A549 (cell line): Measurements from ENCODE around the gene ARPC3. TPM values are rescaled to one million over a fixed set of nuclear protein-coding genes. Genes with fewer than 3 reads are reported as not detected.
"Not testable (repeated sequence)": the region's sequence is repeated elsewhere in the genome, so short reads cannot be mapped to it uniquely, and the experiment has no call there.

ENCODE experiments used
- ATAC-seq, 2 experiments: fragments of 200-7000 bp in 1 of 2; fragments of >200 bp in 1 of 2; cut with Nextera tagmentation in 1 of 2; cut with Tn5 transposase in 1 of 2; 3 replicates each; pipeline versions ENCODE4 v1.8.0 to v1.9.1; 2018 to 2020; ENCODE audit warnings: mild to moderate bottlenecking in 1 of 2, moderate library complexity in 1 of 2
- CTCF ChIA-PET: fragments of 300-600 bp; sonication (Branson Sonifier 250); formaldehyde crosslinking; extraction: SDS; loops from one replicate; lab custom pipeline; 2021; ENCODE audit warnings: antibody characterized with exemption, inconsistent platforms; lab: Yijun Ruan, JAX
- POLR2A ChIA-PET: fragments of 350-600 bp; formaldehyde crosslinking; extraction: SDS; loops from one replicate; lab custom pipeline; 2021; ENCODE audit warnings: antibody characterized with exemption, inconsistent platforms; lab: Yijun Ruan, JAX
- DNase-seq, 2 experiments: peaks; one replicate each; pipeline versions ENCODE4 v3.0.0 to v3.0.0-alpha.2; 2011 to 2016; ENCODE audit warnings: low read depth in 1 of 2, low spot score in 1 of 2
- FAIRE-seq: peaks from 2 replicates; lab custom pipeline; 2011; peaks lifted over from hg19 to GRCh38; lab: Jason Lieb, UNC
- H3K27ac ChIP-seq, 2 experiments: fragments of >200 bp; sonication (Bioruptor Twin); formaldehyde crosslinking; 3 replicates each; pipeline ENCODE4 v1.5.1; 2016 to 2017
- H3K4me1 ChIP-seq: fragments of >200 bp; sonication (Bioruptor Twin); formaldehyde crosslinking; 3 replicates; pipeline ENCODE4 v1.6.1; 2016
- H3K4me2 ChIP-seq: fragments of >200 bp; sonication (Bioruptor Twin); formaldehyde crosslinking; 3 replicates; pipeline ENCODE4 v1.6.1; 2016
- H3K4me3 ChIP-seq: fragments of >200 bp; sonication (Bioruptor Twin); formaldehyde crosslinking; 3 replicates; pipeline ENCODE4 v1.5.1; 2016
- H3K9me3 ChIP-seq: fragments of >200 bp; sonication (Bioruptor Twin); formaldehyde crosslinking; 3 replicates; pipeline ENCODE4 v1.6.1; 2016
- CBX2 ChIP-seq: fragments of 200-600 bp; sonication (generic); IDR thresholded peaks from 2 replicates; pipeline ENCODE4 v1.6.1; 2016; ENCODE audit warnings: low read depth, mild to moderate bottlenecking, borderline replicate concordance
- CEBPB ChIP-seq, 2 experiments: fragments of >200 bp in 1 of 2; sonication (Bioruptor Twin) in 1 of 2; formaldehyde crosslinking in 1 of 2; IDR thresholded peaks; 2 replicates each; pipeline ENCODE4 v1.6.1; 2012 to 2016
- CHD2 ChIP-seq: fragments of 150-350 bp; IDR thresholded peaks from 2 replicates; pipeline ENCODE4 v1.6.1; 2014; ENCODE audit warnings: low read length; ENCODE audit not compliant: partially characterized antibody
- KDM1A ChIP-seq: fragments of 200-600 bp; sonication (generic); IDR thresholded peaks from 2 replicates; pipeline ENCODE4 v1.6.1; 2016; ENCODE audit warnings: low read depth, mild to moderate bottlenecking
- MAZ ChIP-seq: fragments of 150-350 bp; IDR thresholded peaks from 2 replicates; pipeline ENCODE4 v1.6.1; 2014; ENCODE audit warnings: antibody characterized with exemption, low read depth, low read length, borderline replicate concordance
- NPAS2 ChIP-seq: fragments of 250-450 bp; sonication (Bioruptor Pico); IDR thresholded peaks from 2 replicates; pipeline ENCODE4 v1.8.0; 2022; ENCODE audit warnings: mild to moderate bottlenecking, moderate library complexity, borderline replicate concordance
- PHF8 ChIP-seq: fragments of 200-600 bp; sonication (generic); IDR thresholded peaks from 2 replicates; pipeline ENCODE4 v1.6.1; 2016; ENCODE audit warnings: low read depth, mild to moderate bottlenecking, antibody characterized with exemption, moderate library complexity, borderline replicate concordance
- POLR2AphosphoS2 ChIP-seq: conservative IDR thresholded peaks from 2 replicates; pipeline ENCODE4 v1.6.1; 2012; ENCODE audit warnings: low read length, improper control_type of control experiment, inconsistent platforms
- RAD21 ChIP-seq, 2 experiments: fragments of >200 bp in 1 of 2; sonication (Bioruptor Twin) in 1 of 2; formaldehyde crosslinking in 1 of 2; IDR thresholded peaks in 1 of 2; conservative IDR thresholded peaks in 1 of 2; 2 replicates in 1 of 2; 3 replicates in 1 of 2; pipeline ENCODE4 v1.6.1; 2012 to 2018; ENCODE audit warnings: inconsistent platforms in 1 of 2
- TFCP2L1 ChIP-seq: fragments of 250-450 bp; sonication (Bioruptor Pico); IDR thresholded peaks from 2 replicates; pipeline ENCODE4 v1.5.0; 2021; ENCODE audit warnings: mild to moderate bottlenecking
- ZFP36 ChIP-seq: fragments of 450-650 bp; IDR thresholded peaks from 2 replicates; pipeline ENCODE4 v1.6.1; 2014; ENCODE audit warnings: borderline replicate concordance; ENCODE audit not compliant: partially characterized antibody
- ZSCAN20 ChIP-seq: fragments of 250-450 bp; sonication (Bioruptor Pico); IDR thresholded peaks from 2 replicates; pipeline ENCODE4 v1.8.0; 2022; ENCODE audit warnings: mild to moderate bottlenecking, moderate library complexity
- WGBS: methylation state at CpG from one replicate; pipeline ENCODE4 v1.1.6; 2017; ENCODE audit errors: missing lambda C conversion rate; 5-methylcytosine and 5-hydroxymethylcytosine counted together
- polyA plus RNA-seq, 4 experiments: library from polyadenylated mRNA; depleted of rRNA in 3 of 4; stranded (reverse); fragments of >200 nt; fragmentation: RNase III in 1 of 4; extraction: RNeasy Plus Mini Kit Qiagen cat#74134 plus additional on column Dnase treatment in 1 of 4; gene quantifications; 2 replicates in 3 of 4; 3 replicates in 1 of 4; pipeline ENCODE4 v1.2.3, GENCODE V29; 2011 to 2017
- TF ChIP-seq, protein P1 (sequence below): IDR thresholded peaks from 2 replicates; pipeline ENCODE4 v1.6.1; 2012
- TF ChIP-seq, protein P2 (sequence below): fragments of 250-450 bp; sonication (Bioruptor Pico); IDR thresholded peaks from 2 replicates; pipeline ENCODE4 v1.5.0; 2021; ENCODE audit warnings: mild to moderate bottlenecking, moderate library complexity, borderline replicate concordance
- TF ChIP-seq, protein P3 (sequence below): IDR thresholded peaks from 2 replicates; pipeline ENCODE4 v1.6.1; 2012
- TF ChIP-seq, protein P4 (sequence below): fragments of 450-650 bp; IDR thresholded peaks from 2 replicates; pipeline ENCODE4 v1.6.1; 2014; ENCODE audit warnings: antibody characterized with exemption

ARPC3 gene
- polyA plus RNA-seq, 2 of the 4 experiments (the other 2 are of a cell fraction), result 83.3 to 718 TPM

DNA sequence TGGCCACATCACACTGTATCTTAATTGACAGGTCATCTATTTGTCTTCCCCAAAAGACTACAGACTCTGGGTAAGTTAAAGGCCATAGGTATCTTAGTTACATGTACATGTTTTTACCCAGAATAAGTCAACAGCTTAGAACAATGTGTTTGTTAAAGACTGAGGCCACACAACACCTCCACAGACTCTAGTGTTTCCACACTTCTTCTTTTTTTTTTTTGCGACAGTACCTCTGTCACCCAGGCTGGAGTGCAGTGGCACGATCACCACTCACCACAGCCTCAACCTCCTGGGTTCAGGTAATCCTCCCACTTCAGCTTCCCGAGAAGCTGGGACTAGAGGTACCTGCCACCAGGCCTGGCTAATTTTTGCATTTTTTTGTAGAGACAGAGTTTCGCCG, 16.7 kb upstream of the ARPC3 start:
- FAIRE-seq, result no peak
- no peaks in the 10 kb centered on the region for H3K9me3 ChIP-seq
- POLR2A ChIA-PET, result interaction anchor here (0.7 kb wide), 1 partner anchor 32 kb away, joined by 3 read pairs; no protein-coding TSS in a partner anchor
- 0 out of 6 replicates have a peak overlapping the region, but pooled peaks of 1 of the 2 experiments have one; percentile 27 for H3K27ac ChIP-seq
- no peak for ATAC-seq
- CTCF ChIA-PET, result interaction anchor here (0.6 to 12.5 kb wide), 6 partner anchors 12 to 784 kb away, joined by 3 to 168 read pairs (median 6); partner anchors contain the start of gene ARPC3
- WGBS, result 89% methylated on average over 5 of the region's 5 CpGs
- DNase-seq, result no peak
- TF ChIP-seq KDM1A, result no peak
- no peak for TF ChIP-seq POLR2AphosphoS2
- no peak for TF ChIP-seq NPAS2 (CRISPR knock-in tag)
- TF ChIP-seq, protein P1, sequence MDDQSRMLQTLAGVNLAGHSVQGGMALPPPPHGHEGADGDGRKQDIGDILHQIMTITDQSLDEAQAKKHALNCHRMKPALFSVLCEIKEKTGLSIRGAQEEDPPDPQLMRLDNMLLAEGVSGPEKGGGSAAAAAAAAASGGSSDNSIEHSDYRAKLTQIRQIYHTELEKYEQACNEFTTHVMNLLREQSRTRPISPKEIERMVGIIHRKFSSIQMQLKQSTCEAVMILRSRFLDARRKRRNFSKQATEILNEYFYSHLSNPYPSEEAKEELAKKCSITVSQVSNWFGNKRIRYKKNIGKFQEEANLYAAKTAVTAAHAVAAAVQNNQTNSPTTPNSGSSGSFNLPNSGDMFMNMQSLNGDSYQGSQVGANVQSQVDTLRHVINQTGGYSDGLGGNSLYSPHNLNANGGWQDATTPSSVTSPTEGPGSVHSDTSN, result no peak
- TF ChIP-seq ZSCAN20 (CRISPR knock-in tag), result no peak
- no peak for TF ChIP-seq CEBPB (IDR thresholded peaks at IDR 0.05)
- peak overlapping the region; percentile 94 for H3K4me2 ChIP-seq
- peak overlapping the region; percentile 71; the same call in 1 of the 3 replicates for H3K4me3 ChIP-seq
- H3K4me1 ChIP-seq, result peaks cover 16% of the 10 kb centered on the region; the same call in 2 of the 3 replicates

DNA sequence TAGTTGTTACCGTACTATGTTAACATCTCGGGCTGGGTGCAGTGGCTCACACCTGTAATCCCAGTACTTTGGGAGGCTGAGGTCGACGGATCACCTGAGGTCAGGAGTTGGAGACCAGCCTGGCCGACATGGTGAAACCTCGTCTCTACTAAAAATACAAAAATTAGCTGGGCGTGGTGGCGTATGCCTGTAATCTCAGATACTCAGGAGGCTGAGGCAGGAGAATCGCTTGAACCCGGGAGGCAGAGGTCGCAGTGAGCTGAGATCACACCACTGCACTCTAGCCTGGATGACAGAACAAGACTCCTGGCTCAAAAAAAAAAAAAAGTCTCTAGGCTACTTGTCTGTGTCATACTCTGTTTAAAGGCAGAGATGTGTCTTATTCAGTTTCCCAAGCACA, 15.6 kb upstream of the ARPC3 start:
- H3K9me3 ChIP-seq, H3K4me3 ChIP-seq, DNase-seq, H3K4me2 ChIP-seq, POLR2A ChIA-PET, H3K27ac ChIP-seq, ATAC-seq, FAIRE-seq: not testable (repeated sequence)
- WGBS, result 92% methylated on average over 11 of the region's 11 CpGs
- peaks cover 16% of the 10 kb centered on the region; the same call in 2 of the 3 replicates for H3K4me1 ChIP-seq
- CTCF ChIA-PET, result interaction anchor here (0.6 to 12.5 kb wide), 6 partner anchors 11 to 977 kb away, joined by 3 to 168 read pairs (median 5); partner anchors contain the start of gene ARPC3

DNA sequence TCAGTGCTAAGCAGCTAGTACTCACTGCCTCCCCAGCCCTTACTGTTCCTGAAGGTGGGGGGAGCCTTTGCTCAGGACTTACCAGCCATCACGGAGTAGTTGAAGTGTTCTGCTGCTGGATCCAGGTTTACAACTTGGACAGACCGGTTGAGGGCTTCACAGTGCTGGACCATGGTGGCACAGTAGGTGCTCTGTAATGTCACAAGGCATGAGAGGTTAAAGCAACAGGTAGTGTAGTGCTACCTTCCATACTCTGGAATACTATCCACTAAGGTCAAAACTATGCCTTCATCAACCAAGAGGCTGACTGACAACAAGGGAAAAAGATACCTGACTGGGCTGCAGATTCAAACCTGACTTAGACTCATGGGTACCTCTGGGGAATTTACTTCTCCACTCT, 14.9 kb upstream of the ARPC3 start:
- Histone ChIP-seq H3K4me1 (peaks cover 16% of the 10 kb centered on the region; the same call in 2 of the 3 replicates), H3K9me3 (no peaks in the 10 kb centered on the region), H3K4me2 (no peak overlapping the region), H3K27ac (no peak overlapping the region), H3K4me3 (no peak overlapping the region)
- CTCF ChIA-PET, result interaction anchor here (10.5 to 12.5 kb wide), 2 partner anchors 11 to 135 kb away, joined by 133 to 168 read pairs; partner anchors contain the start of gene ARPC3
- FAIRE-seq (no peak), ATAC-seq (no peak), DNase-seq (no peak)
- no peak for TF ChIP-seq TFCP2L1
- WGBS, result 100% methylated on average over 2 of the region's 2 CpGs
- POLR2A ChIA-PET, result interaction anchor here (0.5 kb wide), 1 partner anchor 27 kb away, joined by 4 read pairs; no protein-coding TSS in a partner anchor

DNA sequence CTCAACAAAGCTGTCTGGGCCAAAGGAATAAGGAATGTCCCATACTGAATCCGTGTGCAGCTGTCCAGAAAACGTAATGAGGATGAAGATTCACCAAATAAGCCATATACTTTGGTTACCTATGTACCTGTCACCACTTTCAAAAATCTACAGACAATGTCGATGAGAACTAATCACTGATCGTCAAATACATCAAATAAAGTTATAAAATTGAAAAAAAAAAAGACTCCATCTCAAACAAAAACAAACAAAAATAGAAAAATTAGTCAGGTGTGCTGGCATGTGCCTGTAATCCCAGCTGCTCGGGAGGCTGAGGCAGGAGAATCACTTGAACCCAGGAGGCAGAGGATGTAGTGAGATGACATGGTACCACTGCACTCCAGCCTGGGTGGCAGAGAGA, 11.1 kb upstream of the ARPC3 start:
- DNase-seq, H3K27ac ChIP-seq, H3K9me3 ChIP-seq, POLR2A ChIA-PET, H3K4me2 ChIP-seq, FAIRE-seq, ATAC-seq, H3K4me1 ChIP-seq, H3K4me3 ChIP-seq: not testable (repeated sequence)
- CTCF ChIA-PET, result interaction anchor here (10.5 kb wide), 1 partner anchor 7 kb away, joined by 133 read pairs; the partner anchor contains the start of gene ARPC3
- WGBS, result 82% methylated on average over 5 of the region's 5 CpGs

DNA sequence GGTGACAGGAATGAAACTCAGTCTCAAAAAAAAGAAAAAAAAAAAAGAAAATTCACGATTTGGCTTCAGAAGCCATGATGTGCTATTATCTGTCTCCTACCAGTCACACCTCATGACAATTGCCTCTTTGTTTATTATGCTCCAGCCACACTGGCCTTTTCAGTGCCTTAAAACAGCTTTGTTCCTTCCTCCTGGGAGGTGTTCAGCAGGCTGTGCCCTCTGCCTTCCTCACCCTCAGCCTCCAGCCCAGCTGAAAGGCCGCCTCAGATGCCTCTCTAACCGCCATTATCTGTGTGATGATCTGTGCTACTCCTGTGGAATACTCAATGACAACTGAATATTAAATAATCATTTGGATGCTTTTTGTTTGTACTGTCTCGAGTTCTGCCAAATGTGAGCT, 8.6 kb upstream of the ARPC3 start:
- CTCF ChIA-PET, result interaction anchor here (0.7 to 12.5 kb wide), 7 partner anchors 7 to 639 kb away, joined by 3 to 133 read pairs (median 3); partner anchors contain the start of genes ARPC3, FAM216A and GPN3
- Histone ChIP-seq H3K4me3 (no peak overlapping the region), H3K27ac (no peak overlapping the region), H3K4me1 (no peaks in the 10 kb centered on the region), H3K4me2 (no peak overlapping the region), H3K9me3 (no peaks in the 10 kb centered on the region)
- no peak for ATAC-seq
- FAIRE-seq, result no peak
- TF ChIP-seq PHF8 (no peak), MAZ (no peak), ZFP36 (no peak), CEBPB (IDR thresholded peaks at IDR 0.05) (no peak), CBX2 (no peak), CHD2 (no peak), RAD21 (conservative IDR thresholded peaks at IDR 0.05 in 1 of 2, IDR thresholded peaks at IDR 0.05 in 1 of 2) (no peak)
- TF ChIP-seq, protein P2, sequence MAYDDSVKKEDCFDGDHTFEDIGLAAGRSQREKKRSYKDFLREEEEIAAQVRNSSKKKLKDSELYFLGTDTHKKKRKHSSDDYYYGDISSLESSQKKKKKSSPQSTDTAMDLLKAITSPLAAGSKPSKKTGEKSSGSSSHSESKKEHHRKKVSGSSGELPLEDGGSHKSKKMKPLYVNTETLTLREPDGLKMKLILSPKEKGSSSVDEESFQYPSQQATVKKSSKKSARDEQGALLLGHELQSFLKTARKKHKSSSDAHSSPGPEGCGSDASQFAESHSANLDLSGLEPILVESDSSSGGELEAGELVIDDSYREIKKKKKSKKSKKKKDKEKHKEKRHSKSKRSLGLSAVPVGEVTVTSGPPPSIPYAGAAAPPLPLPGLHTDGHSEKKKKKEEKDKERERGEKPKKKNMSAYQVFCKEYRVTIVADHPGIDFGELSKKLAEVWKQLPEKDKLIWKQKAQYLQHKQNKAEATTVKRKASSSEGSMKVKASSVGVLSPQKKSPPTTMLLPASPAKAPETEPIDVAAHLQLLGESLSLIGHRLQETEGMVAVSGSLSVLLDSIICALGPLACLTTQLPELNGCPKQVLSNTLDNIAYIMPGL (CRISPR knock-in tag), result no peak
- TF ChIP-seq, protein P3, sequence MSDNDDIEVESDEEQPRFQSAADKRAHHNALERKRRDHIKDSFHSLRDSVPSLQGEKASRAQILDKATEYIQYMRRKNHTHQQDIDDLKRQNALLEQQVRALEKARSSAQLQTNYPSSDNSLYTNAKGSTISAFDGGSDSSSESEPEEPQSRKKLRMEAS, result no peak
- TF ChIP-seq, protein P4, sequence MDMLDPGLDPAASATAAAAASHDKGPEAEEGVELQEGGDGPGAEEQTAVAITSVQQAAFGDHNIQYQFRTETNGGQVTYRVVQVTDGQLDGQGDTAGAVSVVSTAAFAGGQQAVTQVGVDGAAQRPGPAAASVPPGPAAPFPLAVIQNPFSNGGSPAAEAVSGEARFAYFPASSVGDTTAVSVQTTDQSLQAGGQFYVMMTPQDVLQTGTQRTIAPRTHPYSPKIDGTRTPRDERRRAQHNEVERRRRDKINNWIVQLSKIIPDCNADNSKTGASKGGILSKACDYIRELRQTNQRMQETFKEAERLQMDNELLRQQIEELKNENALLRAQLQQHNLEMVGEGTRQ, result no peak
- POLR2A ChIA-PET, result interaction anchor here (1.8 kb wide), 1 partner anchor 9 kb away, joined by 4 read pairs; the partner anchor contains the start of gene ARPC3
- no peak for DNase-seq
- WGBS, result 93% methylated on average over 4 of the region's 4 CpGs
